Body of pancreas (tissue), 4 donors: ENCODE data around the gene KCNT2. TPM values are rescaled to one million over a fixed set of nuclear protein-coding genes. Genes with fewer than 3 reads are reported as not detected.

Experiments used
- ATAC-seq: fragments of 150-250 bp; one replicate; pipeline ENCODE4 v1.9.1; 2016
- DNase-seq, 4 donors: peaks; one replicate each; pipeline ENCODE4 v3.0.0-alpha.2; 2019
- H3K27ac ChIP-seq, 4 donors: fragments of 200-600 bp; sonication (generic); 1 replicate in 3 of 4; 2 replicates in 1 of 4; pipeline versions ENCODE4 v1.5.1 to v1.6.1; 2016 to 2019; ENCODE audit warnings: mild to moderate bottlenecking in 1 of 4, mixed read lengths in 1 of 4, moderate library complexity in 1 of 4
- H3K27me3 ChIP-seq, 2 donors: fragments of 200-600 bp; sonication (generic); one replicate each; pipeline ENCODE4 v1.6.0; 2016; ENCODE audit warnings: mild to moderate bottlenecking in 1 of 2
- H3K36me3 ChIP-seq, 2 donors: fragments of 200-600 bp; sonication (generic); replicated peaks in 1 of 2; 2 replicates each; pipeline ENCODE4 v1.5.1; 2016; ENCODE audit warnings: low read depth in 2 of 2; ENCODE audit not compliant: insufficient read depth in 1 of 2
- H3K4me1 ChIP-seq: fragments of 200-600 bp; sonication (generic); one replicate; pipeline ENCODE4 v1.6.0; 2016
- H3K4me3 ChIP-seq, 2 donors: fragments of 200-600 bp; sonication (generic); 1 replicate in 1 of 2; 2 replicates in 1 of 2; pipeline ENCODE4 v1.5.1; 2016 to 2019
- H3K9me3 ChIP-seq, 3 donors: fragments of 200-600 bp; sonication (generic); 1 replicate in 2 of 3; 2 replicates in 1 of 3; pipeline ENCODE4 v1.5.1; 2016
- POLR2A ChIP-seq, 3 donors: fragments of 450-650 bp; IDR thresholded peaks; one replicate each; pipeline ENCODE4 v1.6.1; 2016; ENCODE audit warnings: antibody characterized with exemption in 3 of 3, mild to moderate bottlenecking in 2 of 3
- WGBS, 2 donors: methylation state at CpG; one replicate each; pipeline ENCODE4 v1.1.5; 2017; 5-methylcytosine and 5-hydroxymethylcytosine counted together
- intact Hi-C: fragments of 100-400 bp; cut with DNase I; formaldehyde crosslinking; loops from one replicate; pipeline ENCODE4 v1.15.1; 2023
- total RNA-seq, 2 donors: library from RNA; depleted of rRNA; stranded (reverse); fragments of >200 nt; gene quantifications; one replicate each; pipeline ENCODE4 v1.1.0, GENCODE V29; 2016
- TF ChIP-seq, protein P1 (sequence below), 7 experiments: fragments of 450-650 bp in 4 of 7; fragments of 200-600 bp in 3 of 7; sonication (generic) in 3 of 7; IDR thresholded peaks; one replicate each; pipeline ENCODE4 v1.5.1; 2016 to 2019; ENCODE audit warnings: antibody characterized with exemption in 7 of 7

KCNT2 gene
- total RNA-seq, 2 donors from 2014 or later = 0.78 to 0.99 TPM

DNA sequence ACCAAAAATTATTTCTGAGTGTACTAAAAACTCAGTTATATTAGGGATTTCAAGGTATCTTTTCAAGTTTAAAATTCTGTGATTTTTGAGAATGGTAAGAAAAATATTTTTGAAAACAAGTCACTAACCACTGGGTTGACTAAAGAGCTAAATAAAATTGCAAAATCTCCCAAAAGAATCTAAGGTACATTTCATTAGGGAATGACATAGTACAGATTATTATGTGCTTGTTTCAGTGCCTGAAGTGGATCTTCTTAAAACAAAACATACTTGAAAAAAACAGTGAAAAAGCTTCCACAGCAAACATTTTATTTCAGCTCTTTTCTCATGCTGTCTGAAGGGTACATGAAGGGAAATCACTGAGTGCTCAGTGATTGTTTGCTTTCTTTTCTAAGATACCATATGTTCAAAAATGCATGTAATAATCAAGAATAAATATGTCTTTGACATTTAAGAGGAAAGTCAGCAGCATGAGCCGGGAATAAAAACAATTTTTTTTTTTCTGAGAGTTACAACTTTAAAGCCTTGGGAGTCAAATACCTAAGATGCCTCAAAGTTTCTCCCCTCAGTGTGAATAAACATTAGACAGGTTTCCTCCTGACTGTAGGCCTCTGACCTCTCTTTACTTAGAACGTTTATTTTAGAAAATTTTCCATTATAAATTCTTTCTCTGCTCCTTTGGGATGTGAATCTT is 200.7 kb downstream of the KCNT2 start:
- intact Hi-C loops = no loop called here
- 5 to 14% methylated on average over 2 of the region's 2 CpGs for WGBS, 2 donors
- Histone ChIP-seq H3K4me3 (no peak overlapping the region), H3K27ac (peak overlapping the region in 1 of 4 donors; percentile 26), H3K27me3 (no peaks in the 10 kb centered on the region), H3K36me3 (no peaks in the 10 kb centered on the region), H3K9me3 (no peaks in the 10 kb centered on the region), H3K4me1 (peaks cover 9% of the 10 kb centered on the region)
- TF ChIP-seq, protein P1, sequence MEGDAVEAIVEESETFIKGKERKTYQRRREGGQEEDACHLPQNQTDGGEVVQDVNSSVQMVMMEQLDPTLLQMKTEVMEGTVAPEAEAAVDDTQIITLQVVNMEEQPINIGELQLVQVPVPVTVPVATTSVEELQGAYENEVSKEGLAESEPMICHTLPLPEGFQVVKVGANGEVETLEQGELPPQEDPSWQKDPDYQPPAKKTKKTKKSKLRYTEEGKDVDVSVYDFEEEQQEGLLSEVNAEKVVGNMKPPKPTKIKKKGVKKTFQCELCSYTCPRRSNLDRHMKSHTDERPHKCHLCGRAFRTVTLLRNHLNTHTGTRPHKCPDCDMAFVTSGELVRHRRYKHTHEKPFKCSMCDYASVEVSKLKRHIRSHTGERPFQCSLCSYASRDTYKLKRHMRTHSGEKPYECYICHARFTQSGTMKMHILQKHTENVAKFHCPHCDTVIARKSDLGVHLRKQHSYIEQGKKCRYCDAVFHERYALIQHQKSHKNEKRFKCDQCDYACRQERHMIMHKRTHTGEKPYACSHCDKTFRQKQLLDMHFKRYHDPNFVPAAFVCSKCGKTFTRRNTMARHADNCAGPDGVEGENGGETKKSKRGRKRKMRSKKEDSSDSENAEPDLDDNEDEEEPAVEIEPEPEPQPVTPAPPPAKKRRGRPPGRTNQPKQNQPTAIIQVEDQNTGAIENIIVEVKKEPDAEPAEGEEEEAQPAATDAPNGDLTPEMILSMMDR (IDR thresholded peaks at IDR 0.05) = no peak
- no peak for TF ChIP-seq POLR2A (IDR thresholded peaks at IDR 0.05)
- ATAC-seq (no peak), DNase-seq (no peak)

DNA sequence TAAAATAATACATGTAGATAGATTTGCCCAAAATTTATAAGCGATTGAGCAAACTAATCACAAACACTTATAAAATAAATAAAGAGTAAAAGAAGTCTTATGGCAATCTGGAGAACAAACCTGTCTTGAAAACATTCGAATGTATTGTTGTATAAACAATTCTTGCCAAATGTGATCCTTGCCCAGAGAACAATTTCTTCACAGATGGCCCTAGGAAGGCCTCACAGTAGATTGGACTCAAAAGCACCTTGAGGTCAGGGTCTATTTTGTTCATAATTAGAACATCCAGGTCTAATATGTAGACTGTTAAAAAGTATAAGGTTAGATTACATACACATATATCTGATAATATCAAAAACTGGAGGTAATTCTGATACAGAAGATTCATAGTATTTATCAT is 202.4 kb downstream of the KCNT2 start:
- Histone ChIP-seq H3K27ac (no peak overlapping the region), H3K27me3 (no peaks in the 10 kb centered on the region), H3K36me3 (no peaks in the 10 kb centered on the region), H3K9me3 (no peaks in the 10 kb centered on the region), H3K4me1 (peaks cover 9% of the 10 kb centered on the region), H3K4me3 (no peak overlapping the region)
- TF ChIP-seq, protein P1 (IDR thresholded peaks at IDR 0.05) = no peak
- TF ChIP-seq POLR2A (IDR thresholded peaks at IDR 0.05) = no peak
- intact Hi-C loops = no loop called here
- ATAC-seq (no peak), DNase-seq (no peak)
- WGBS, 2 donors = 61 to 75% methylated on average over 2 of the region's 2 CpGs

DNA sequence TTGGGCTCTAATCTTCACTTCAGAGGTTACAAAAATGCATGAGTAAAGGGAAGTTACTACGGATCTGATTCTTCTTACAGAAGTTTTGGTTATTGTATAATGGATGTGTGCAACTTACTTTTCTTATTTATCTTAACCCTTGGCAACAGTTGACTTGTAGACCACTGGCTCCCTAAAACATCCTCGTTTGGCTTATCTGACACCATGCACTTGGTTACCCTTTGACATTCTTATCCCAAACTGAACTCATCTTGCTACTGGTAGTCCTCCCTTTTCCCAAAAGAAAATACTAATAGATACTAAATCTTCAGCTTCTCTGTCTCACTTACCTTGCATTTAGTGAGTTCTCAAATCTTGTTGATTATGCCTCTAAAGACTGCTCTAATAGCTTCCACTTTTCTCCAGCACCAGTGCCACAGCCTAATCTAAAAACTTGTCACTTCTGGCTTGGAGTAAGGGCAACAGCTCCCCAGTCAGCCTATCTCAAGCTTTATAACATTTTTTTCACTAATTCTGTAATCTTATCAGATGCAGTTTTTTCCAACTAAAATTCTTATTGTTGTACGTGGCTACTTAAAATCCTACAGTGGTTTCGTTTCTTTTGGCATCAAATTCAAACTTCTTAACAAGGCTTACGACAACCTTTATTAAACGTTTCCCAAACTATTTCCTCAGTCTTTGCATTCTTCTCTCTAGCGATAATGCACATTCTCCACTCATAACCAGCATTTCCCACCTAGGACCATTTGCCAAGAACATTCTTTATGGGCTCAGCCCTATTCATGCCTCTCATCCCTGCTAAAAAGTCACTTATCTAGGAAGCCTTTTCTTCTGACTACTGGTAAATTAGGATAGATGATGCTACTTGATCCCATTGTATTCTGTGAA is 204.2 kb downstream of the KCNT2 start:
- intact Hi-C loops = no loop called here
- DNase-seq (no peak), ATAC-seq (no peak)
- Histone ChIP-seq H3K27ac (no peak overlapping the region), H3K36me3 (no peaks in the 10 kb centered on the region), H3K4me1 (peaks cover 9% of the 10 kb centered on the region), H3K27me3 (no peaks in the 10 kb centered on the region), H3K9me3 (no peaks in the 10 kb centered on the region), H3K4me3 (no peak overlapping the region)
- TF ChIP-seq, protein P1 (IDR thresholded peaks at IDR 0.05) = no peak
- TF ChIP-seq POLR2A (IDR thresholded peaks at IDR 0.05) = no peak
- 63 to 70% methylated on average over 7 of the region's 7 CpGs for WGBS, 2 donors

DNA sequence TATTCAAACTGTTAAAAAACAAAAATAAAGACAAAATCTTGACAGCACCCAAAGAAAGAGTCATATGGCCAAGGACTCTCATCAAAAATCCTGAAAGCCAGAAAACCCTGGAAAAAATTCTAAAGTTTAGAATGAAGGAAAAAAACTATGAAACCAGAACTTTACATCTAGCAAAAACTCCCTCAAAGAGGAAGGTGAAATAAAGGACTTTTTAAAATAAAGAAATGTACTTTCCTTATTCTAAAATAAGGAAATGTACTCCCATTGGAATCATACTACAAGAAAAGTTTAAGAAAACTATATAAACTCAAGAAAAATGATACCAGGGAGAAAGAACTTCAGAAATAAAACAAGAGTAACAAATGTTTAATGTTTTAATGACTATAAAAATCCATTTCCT is 206.3 kb downstream of the KCNT2 start:
- Histone ChIP-seq H3K27ac (no peak overlapping the region), H3K36me3 (no peaks in the 10 kb centered on the region), H3K4me3 (no peak overlapping the region), H3K4me1 (no peaks in the 10 kb centered on the region), H3K27me3 (no peaks in the 10 kb centered on the region), H3K9me3 (no peaks in the 10 kb centered on the region)
- ATAC-seq = no peak
- no peak for DNase-seq
- TF ChIP-seq, protein P1 (IDR thresholded peaks at IDR 0.05) = no peak
- no peak for TF ChIP-seq POLR2A (IDR thresholded peaks at IDR 0.05)
- intact Hi-C loops = no loop called here
